Transverse colon (tissue), 4 donors: ENCODE results near the gene ZDHHC14.

Experiments
- POLR2A ChIP-seq: fragments of 450-650 bp; IDR thresholded peaks from one replicate; pipeline ENCODE4 v1.6.1; 2016; ENCODE audit warnings: antibody characterized with exemption, mild to moderate bottlenecking, moderate library complexity
- POLR2AphosphoS5 ChIP-seq, 3 donors: sonication (generic); formaldehyde crosslinking; IDR thresholded peaks; one replicate each; pipeline ENCODE4 v1.6.1; 2016; ENCODE audit warnings: antibody characterized with exemption in 3 of 3
- TF ChIP-seq, protein P1 (sequence below), 5 experiments: fragments of 200-600 bp in 3 of 5; fragments of 450-650 bp in 2 of 5; sonication (generic) in 3 of 5; IDR thresholded peaks; 1 replicate in 2 of 5; 2 replicates in 3 of 5; pipeline ENCODE4 v1.5.1; 2016 to 2017; ENCODE audit warnings: antibody characterized with exemption in 5 of 5, inconsistent platforms in 3 of 5, mild to moderate bottlenecking in 2 of 5, moderate library complexity in 1 of 5

- TF ChIP-seq, protein P1, sequence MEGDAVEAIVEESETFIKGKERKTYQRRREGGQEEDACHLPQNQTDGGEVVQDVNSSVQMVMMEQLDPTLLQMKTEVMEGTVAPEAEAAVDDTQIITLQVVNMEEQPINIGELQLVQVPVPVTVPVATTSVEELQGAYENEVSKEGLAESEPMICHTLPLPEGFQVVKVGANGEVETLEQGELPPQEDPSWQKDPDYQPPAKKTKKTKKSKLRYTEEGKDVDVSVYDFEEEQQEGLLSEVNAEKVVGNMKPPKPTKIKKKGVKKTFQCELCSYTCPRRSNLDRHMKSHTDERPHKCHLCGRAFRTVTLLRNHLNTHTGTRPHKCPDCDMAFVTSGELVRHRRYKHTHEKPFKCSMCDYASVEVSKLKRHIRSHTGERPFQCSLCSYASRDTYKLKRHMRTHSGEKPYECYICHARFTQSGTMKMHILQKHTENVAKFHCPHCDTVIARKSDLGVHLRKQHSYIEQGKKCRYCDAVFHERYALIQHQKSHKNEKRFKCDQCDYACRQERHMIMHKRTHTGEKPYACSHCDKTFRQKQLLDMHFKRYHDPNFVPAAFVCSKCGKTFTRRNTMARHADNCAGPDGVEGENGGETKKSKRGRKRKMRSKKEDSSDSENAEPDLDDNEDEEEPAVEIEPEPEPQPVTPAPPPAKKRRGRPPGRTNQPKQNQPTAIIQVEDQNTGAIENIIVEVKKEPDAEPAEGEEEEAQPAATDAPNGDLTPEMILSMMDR (IDR thresholded peaks at IDR 0.05): no peak
- TF ChIP-seq POLR2A (no peak), POLR2AphosphoS5 (IDR thresholded peaks at IDR 0.05) (no peak)
Measured at GRCh38 chr6:157647261-157647915, 266.4 kb downstream of the ZDHHC14 start.
